ENCODE measurements around the gene FOXI1. TPM values are rescaled to one million over a fixed set of nuclear protein-coding genes. Genes with fewer than 3 reads are reported as not detected.
"Not testable (repeated sequence)": the region's sequence is repeated elsewhere in the genome, so short reads cannot be mapped to it uniquely, and the experiment has no call there.

The FOXI1 gene
- total RNA-seq, 4 donors from 2014 or later, result not detected

DNA sequence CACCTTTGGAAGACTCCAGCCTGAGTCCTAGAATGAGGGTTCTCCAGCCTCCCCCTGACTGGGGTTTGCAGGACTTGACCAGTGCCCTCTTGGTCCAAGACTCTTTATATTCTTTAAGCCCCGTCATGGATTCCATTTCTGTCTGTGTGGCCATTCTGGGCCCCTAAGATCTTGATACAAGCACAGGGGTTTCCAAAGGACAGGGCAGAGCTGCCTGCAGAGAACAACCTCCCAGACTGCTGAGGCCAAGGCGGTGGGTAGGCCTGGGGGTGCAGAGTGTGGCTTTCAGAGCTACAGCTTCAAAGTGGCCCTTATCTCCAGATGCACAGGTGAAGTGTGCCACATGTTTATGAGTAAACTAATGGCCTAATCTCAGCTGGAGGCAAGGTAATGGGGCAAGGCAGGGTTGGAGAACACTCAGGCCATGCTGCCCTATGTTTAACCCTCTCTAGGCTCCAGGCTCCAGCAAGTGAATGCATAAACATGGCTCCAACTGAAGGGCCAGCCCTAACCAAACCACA, 32.1 kb downstream of the FOXI1 start:
- no peak for TF ChIP-seq EP300 (IDR thresholded peaks at IDR 0.05)
- TF ChIP-seq POLR2A (IDR thresholded peaks at IDR 0.05), result no peak
- no peak for TF ChIP-seq POLR2AphosphoS5 (IDR thresholded peaks at IDR 0.05)
- TF ChIP-seq, protein P1, sequence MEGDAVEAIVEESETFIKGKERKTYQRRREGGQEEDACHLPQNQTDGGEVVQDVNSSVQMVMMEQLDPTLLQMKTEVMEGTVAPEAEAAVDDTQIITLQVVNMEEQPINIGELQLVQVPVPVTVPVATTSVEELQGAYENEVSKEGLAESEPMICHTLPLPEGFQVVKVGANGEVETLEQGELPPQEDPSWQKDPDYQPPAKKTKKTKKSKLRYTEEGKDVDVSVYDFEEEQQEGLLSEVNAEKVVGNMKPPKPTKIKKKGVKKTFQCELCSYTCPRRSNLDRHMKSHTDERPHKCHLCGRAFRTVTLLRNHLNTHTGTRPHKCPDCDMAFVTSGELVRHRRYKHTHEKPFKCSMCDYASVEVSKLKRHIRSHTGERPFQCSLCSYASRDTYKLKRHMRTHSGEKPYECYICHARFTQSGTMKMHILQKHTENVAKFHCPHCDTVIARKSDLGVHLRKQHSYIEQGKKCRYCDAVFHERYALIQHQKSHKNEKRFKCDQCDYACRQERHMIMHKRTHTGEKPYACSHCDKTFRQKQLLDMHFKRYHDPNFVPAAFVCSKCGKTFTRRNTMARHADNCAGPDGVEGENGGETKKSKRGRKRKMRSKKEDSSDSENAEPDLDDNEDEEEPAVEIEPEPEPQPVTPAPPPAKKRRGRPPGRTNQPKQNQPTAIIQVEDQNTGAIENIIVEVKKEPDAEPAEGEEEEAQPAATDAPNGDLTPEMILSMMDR (IDR thresholded peaks at IDR 0.05), result no peak
- ATAC-seq, result no peak
- WGBS, 2 donors (ENCODE audit: low coverage in 1 of 2), result 80 to 100% methylated on average over 1 of the region's 2 CpGs
- no peaks in the 10 kb centered on the region for H3K4me1 ChIP-seq
- no peaks in the 10 kb centered on the region for H3K9me3 ChIP-seq
- no peak overlapping the region for H3K4me3 ChIP-seq
- no peaks in the 10 kb centered on the region for H3K36me3 ChIP-seq
- peaks cover 3% of the 10 kb centered on the region for H3K27me3 ChIP-seq
- no peak overlapping the region for H3K27ac ChIP-seq

DNA sequence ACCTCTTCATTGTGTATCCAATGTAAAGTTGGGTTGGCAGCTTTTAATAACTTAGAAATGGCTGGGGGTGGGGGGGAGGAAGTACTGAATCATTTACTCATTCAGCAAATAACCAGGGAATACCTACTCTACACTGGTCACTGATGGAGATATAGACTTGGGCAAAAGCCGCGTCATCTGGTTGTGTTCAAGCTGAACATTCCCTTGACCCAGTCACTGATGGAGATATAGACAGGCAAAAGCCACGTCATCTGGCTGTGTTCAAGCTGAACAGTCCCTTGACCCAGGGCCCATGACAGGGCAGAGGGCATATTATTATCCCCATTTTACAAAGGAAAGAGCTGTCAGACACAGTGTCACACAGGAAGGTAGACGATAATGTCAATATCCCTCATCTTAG, 32.6 kb downstream of the FOXI1 start:
- 92 to 97% methylated on average over 2 to 4 of the region's 4 CpGs for WGBS, 2 donors (ENCODE audit: low coverage in 1 of 2)
- H3K4me1 ChIP-seq, result no peaks in the 10 kb centered on the region
- H3K27me3 ChIP-seq, result no peaks in the 10 kb centered on the region
- TF ChIP-seq POLR2A (IDR thresholded peaks at IDR 0.05) (no peak), EP300 (IDR thresholded peaks at IDR 0.05) (no peak), POLR2AphosphoS5 (IDR thresholded peaks at IDR 0.05) (no peak)
- TF ChIP-seq, protein P1 (IDR thresholded peaks at IDR 0.05), result no peak
- H3K4me3 ChIP-seq, result no peak overlapping the region
- no peak for ATAC-seq
- no peak overlapping the region for H3K27ac ChIP-seq
- H3K9me3 ChIP-seq, result no peaks in the 10 kb centered on the region
- no peaks in the 10 kb centered on the region for H3K36me3 ChIP-seq

DNA sequence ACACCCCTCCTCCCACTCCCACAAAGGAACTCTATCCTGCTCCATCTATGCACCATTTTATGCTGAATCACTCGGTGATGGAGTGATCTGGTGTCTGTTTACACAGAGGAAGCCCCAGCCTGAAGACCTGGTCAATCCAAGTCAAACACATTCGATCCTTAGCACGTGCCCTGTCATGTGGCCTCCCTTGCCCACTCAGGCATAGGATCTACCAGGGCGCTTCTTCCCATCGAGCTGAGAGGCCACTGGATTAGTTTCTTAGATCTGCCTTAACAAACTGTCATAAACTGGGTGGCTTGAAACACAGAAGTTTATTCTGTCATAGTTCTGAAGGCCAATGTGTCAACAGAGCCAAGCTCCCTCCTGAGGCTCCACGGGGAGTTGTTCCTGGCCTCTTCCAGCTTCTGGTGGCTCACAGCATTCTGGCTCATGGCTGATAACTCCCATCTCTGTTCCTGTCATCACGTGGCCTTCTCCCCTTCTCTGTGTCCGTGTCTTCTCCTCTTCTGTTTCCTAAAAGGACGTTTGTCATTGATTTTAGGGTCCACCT, 34.2 kb downstream of the FOXI1 start:
- no peak for ATAC-seq
- no peak overlapping the region for H3K4me3 ChIP-seq
- H3K36me3 ChIP-seq, result no peaks in the 10 kb centered on the region
- no peaks in the 10 kb centered on the region for H3K4me1 ChIP-seq
- no peak overlapping the region for H3K27ac ChIP-seq
- H3K27me3 ChIP-seq, result no peaks in the 10 kb centered on the region
- H3K9me3 ChIP-seq, result no peaks in the 10 kb centered on the region
- TF ChIP-seq POLR2A (IDR thresholded peaks at IDR 0.05) (no peak), EP300 (IDR thresholded peaks at IDR 0.05) (no peak), POLR2AphosphoS5 (IDR thresholded peaks at IDR 0.05) (no peak)
- TF ChIP-seq, protein P1 (IDR thresholded peaks at IDR 0.05), result no peak
- WGBS, 2 donors (ENCODE audit: low coverage in 1 of 2), result 74 to 90% methylated on average over 5 to 9 of the region's 9 CpGs

DNA sequence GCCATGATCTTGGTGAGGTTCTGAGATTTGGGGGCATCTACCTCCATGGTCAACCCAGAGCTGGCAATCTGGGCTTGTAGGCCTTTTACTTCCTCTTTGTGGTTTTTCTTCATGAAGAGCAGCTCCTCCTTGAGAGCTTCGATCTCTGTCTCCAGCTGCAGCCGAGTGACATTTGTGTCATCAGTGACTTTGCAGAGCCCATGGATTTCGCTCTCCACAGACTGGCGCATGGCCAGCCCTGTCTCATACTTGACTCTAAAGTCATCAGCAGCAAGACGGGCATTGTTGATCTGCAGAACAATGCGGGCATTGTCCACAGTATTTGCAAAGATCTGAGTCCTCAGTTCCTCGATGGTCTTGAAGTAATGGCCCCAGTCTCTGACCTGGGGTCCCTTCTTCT, 35.5 kb downstream of the FOXI1 start:
- H3K9me3 ChIP-seq, H3K27me3 ChIP-seq, H3K36me3 ChIP-seq, ATAC-seq, H3K4me3 ChIP-seq, H3K4me1 ChIP-seq, H3K27ac ChIP-seq: not testable (repeated sequence)
- 80% methylated on average over 1 of the region's 7 CpGs; no CpG with 5 or more reads in 1 of the 2 donors for whole genome bisulfite sequencing, 2 donors (ENCODE audit: low coverage in 1 of 2)

DNA sequence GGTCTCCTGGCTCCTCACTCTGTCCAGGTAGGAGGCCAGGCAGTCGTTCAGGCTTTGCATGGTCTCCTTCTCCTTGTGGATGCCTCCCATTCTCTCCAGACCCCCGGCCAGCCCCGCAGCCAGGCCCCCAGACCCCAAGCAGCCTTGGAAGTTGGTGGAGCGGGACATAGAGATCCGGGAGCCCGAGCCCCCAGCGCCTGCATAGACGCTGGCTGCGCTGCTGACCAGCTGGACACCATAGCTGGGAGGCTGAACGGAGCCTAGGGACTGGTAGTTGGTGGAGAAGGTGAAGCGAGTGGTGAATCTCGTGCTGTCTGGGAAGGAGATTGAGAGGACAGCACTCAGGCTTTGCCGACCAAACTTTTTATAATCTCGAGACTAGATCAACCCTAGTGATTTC, 35.9 kb downstream of the FOXI1 start:
- no peak for ATAC-seq
- no peaks in the 10 kb centered on the region for H3K9me3 ChIP-seq
- TF ChIP-seq POLR2A (IDR thresholded peaks at IDR 0.05) (no peak), POLR2AphosphoS5 (IDR thresholded peaks at IDR 0.05) (no peak), EP300 (IDR thresholded peaks at IDR 0.05) (no peak)
- TF ChIP-seq, protein P1 (IDR thresholded peaks at IDR 0.05), result no peak

More for the DNA sequence above, 35.9 kb downstream of the FOXI1 start:
- Histone ChIP-seq H3K27ac (no peak overlapping the region), H3K4me3 (no peak overlapping the region), H3K27me3 (no peaks in the 10 kb centered on the region), H3K36me3 (no peaks in the 10 kb centered on the region), H3K4me1 (no peaks in the 10 kb centered on the region)
- 73 to 98% methylated on average over 2 to 3 of the region's 14 CpGs for WGBS, 2 donors (ENCODE audit: low coverage in 1 of 2)

All from gastroesophageal sphincter (tissue), 4 donors.